Renal pelvis (tissue), 4 donors: ENCODE measurements around the gene STAG3. TPM values are rescaled to one million over a fixed set of nuclear protein-coding genes. Genes with fewer than 3 reads are reported as not detected.
A peak's percentile ranks its signal among the peaks of the same experiment; 100 is the strongest.
"Not testable (repeated sequence)": the region's sequence is repeated elsewhere in the genome, so short reads cannot be mapped to it uniquely, and the experiment has no call there.

Experiments
- DNase-seq: peaks from one replicate; pipeline ENCODE4 v3.0.0-alpha.2; 2013
- polyA plus RNA-seq, 3 donors: library from polyadenylated mRNA; unstranded; fragments of 120-200 nt; gene quantifications; one replicate each; pipeline ENCODE4 v1.2.1, GENCODE V29; 2013; ENCODE audit not compliant: insufficient read length in 3 of 3

Gene STAG3
- polyA plus RNA-seq, 3 donors: 10.2 to 33.4 (median 30.1) TPM

DNA sequence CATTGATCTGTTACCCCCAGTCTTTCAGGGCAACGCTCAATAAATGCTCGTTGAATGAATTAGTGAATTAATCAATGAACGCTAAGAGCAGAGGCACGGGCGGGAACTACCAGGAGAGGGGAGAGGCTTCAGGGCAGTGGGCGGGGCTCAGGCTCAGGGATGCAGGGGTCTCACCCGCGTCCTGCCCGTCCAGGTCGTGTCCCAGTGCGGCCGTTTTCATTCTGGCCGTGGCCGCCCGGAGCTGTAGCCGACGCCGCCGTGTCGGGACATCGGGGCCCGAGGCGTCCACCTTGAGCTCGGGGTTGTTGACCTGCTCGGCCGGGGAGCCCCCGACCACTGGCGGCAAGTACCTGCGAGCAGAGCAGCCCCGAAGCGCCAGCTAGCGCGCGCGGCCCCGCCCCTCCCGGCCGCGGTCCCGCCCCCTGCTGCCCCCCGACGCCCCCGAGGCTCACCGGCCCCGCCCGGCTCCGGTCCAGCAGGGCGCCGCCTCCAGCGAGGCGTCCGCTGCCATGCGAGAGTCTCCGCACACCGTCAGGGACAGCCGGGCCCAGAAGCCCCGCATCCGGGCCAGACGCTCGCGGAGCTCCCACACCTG is 6.5 kb upstream of the STAG3 start:
- no peak for DNase-seq

DNA sequence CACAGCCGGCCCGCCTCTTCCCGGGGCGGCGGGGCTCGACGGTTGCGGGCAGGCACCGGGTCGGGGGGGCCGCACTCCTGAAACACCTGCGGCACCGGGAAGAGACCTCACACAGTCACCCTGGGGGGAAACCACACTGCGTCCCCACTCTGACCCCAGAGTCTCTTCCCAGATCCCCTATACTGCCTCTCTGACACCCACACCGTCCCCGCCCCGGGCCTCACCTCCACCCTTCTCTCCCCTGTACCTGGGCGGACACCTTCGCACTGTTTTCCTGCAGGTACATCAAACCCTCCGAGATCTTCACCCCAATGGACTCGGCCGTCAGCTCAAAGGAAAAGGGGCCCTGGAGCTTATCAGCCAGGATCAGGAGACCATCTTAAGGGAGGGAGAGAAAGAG is 5.9 kb upstream of the STAG3 start:
- no peak for DNase-seq

DNA sequence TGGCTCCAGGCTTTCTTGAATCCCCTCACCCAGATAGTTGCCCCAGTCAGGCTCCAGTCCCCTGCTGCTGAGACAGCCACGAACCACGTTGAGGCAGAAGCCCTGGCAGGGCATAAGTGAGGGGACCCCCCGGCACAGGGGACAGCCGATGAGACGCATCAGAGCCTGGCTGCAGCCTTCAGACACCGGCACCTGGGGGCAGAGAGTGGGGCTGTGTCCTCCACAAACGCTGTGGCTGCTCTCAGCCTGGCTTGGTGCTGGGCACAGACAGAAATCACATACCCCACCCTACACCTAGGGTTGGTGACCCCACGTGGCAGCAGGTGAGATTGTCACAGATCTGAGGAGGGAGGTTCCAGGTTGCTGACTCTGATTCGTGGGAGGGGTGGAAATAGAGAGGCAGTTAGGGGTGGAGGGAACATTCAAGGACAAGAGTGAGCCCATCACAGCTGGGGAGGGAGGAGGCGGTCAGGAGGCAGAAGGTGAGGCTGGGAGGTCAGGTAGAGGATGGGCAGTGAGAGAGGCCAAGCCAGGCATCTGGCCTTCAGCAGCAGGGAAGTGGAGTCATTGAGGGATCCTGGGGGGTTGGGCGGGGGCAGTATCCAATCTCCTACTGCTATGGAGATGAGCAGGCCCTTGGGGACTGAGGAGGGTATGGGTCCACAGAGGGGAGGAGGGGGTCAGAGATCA is 3.8 kb upstream of the STAG3 start:
- no peak for DNase-seq

DNA sequence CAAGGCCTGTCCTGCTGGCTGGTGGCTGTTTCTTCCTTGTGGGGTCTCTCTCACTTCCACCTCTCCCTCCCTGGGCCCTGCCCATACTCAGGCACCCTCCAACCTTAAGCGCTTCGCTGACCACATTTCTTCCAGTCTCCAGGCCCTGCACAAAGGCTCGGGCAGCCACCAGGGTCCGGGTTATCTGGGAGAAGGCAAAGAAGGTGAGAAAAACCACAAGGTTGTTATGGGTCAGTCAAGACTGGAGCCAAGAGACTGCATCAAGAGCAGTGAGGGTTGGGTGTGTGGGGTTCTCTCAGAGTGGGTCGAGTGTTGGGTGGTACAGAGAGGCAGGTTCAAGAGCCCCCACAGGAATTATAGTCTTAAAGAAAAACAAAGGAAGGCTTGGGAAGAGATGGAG is 3.1 kb upstream of the STAG3 start:
- no peak for DNase-seq

DNA sequence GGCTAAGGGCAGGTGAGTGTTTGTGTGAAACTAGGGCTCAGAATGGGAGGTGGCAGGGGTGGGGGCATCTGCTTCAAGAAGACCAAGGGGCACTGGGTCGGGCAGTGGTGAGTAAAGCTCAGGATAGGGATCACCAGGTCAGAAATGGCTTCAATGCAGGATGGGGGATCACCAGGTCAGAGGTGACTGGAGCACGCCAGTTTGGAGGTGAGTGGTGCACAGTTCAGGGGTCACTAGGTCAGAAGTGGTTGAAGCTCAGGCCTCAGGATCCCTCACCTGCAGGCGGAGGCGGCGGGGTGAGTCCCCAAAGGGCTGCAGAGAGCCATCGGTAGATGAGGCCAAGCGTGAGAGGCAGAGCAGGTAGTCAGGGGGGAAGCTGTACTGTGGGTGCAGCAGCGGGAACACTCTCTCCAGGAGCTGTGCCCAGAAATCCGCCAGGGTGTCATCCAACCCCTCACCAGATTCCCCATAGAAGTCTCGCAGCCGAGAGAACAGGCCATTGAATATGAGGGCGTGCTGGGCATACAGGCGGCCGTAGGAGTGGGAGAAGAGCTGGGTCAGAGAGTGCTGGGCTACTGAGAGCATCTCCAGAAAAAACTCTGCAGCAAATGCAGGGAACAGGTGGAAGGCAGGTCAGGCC is 2.3 kb upstream of the STAG3 start:
- DNase-seq: no peak

DNA sequence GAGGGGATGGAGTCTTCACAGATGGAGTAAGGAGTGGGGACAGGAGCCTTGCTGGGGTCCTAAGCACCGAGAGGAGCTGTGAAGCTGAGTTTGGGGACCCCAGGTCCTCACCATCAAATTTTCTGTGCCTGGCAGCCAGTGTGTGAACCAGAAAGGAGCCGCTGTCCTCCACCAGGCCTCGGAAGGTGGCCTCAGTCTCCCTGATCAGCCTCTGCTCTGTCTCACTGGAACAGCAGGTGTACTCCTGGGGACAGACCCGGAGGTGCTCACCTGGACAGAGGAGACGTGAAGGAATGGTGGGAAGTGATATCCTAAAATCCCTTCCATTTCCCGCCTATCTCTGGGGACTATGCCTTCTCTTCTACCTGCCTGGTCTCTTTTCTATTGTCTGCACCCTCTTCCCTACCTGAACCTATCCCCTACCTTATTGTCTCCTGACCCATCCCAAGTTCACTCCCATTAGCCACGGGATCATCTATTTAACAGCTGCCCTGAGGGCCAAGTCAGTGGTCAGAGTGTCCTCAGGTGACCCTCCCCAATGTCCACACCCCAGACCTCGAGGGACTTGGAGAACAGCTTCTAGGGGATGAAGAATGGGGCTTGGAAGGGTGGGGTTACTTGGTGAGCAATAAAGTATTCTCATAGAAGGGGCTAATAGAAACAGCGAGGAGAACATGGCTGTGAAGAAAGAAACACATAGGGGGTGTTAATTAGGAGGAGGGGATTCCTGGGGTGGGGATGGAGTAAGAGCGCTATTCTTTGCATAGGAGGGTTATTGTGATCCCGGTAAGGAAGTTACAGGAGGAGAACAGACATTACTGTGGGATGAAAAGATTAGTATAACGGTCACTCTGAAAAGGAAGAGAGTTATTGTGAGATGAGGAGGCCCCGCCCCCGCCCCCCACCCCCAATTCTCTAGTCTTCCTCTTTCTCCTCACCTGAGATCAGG is 1.3 kb upstream of the STAG3 start:
- DNase-seq: no peak

DNA sequence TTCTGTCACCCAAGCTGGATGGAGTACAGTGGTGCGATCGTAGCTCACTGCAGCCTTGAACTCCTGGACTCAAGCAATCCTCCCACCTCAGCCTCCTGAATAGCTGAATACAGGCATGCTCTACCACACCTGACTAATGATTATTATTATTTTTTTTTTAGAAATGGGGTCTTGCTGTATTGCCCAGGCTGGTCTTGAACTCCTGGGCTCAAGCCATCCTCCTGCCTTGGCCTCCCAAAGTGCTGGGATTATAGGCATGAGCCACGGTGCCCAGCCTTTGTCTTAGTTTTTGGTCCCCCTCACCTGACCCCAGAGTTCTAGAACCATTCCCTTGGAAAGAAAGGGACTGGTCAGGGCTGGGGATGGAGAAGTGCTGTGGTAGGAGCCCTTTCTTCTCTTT is 2.4 kb downstream of the STAG3 start:
- DNase-seq: not testable (repeated sequence)

DNA sequence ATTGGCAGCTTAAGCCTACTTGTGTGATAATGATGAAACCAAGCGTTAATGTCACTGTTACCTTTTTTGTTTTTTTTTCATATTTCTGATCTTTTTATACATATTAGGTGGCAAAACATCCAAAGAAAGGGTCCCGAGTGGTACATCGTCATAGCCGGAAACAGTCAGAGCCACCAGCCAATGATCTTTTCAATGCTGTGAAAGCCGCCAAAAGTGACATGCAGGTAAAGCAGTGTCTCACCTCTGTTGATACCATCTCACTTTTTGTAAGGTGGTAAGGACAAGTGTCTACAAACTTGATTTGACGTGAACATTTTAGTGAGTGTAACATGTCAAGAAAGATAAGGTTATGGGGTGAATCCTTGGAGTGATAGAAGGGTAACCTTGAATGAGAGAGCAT is 4.9 kb downstream of the STAG3 start:
- DNase-seq: not testable (repeated sequence)

DNA sequence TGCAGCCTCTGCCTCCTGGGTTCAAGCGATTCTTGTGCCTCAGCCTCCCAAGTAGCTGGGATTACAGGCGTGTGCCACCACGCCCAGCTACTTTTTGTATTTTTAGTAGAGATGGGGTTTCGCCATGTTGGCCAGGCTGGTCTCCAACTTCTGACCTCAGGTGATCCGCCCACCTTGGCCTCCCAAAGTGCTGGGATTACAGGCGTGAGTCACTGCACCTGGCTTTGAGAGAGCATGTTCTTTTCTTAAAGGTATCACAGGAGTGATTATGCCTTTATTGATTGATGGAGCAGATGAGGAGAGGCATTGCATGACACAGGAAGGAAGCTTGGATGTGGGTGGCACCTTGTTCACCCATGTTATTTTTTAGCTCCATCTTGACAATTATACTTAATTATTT is 5.4 kb downstream of the STAG3 start:
- not testable (repeated sequence) for DNase-seq

DNA sequence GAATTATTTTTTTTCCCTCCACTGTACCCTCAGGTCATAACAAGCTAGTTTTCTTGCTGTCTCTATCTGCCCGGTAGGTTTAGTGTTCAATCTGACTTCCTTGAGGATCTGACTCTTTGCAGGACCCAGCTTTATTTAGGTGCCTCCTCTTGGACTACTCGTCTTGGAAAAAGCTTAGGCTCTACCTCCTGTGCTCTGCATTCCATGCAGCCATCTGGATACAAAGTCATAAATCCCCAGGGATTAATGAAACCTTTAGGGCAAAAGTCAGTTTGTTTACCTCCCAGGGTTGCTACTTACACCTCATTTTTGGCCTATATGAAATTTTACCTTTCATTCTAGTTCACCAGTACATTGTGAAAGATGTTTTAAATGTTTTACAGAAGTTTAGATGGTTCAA is 8.0 kb downstream of the STAG3 start:
- no peak for DNase-seq

DNA sequence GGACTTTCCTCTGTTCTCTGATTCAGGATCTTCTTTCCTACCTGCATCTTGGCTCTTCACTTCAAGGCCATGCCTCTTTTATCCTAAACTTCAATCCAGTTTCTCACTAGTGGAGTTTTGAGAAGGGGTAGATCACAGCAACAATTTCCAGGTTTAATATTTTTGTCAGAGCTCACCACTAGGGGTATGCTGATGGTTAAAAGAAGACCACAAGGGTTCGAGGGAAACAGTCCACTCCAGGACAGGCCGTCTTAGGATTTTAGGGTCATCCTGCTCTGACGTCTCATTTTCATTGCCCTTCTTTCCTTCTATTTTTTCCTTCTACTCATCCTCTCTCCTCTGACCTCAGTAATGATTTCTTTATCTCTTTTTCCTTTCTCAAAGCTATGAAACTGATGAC is 11.3 kb downstream of the STAG3 start:
- no peak for DNase-seq

DNA sequence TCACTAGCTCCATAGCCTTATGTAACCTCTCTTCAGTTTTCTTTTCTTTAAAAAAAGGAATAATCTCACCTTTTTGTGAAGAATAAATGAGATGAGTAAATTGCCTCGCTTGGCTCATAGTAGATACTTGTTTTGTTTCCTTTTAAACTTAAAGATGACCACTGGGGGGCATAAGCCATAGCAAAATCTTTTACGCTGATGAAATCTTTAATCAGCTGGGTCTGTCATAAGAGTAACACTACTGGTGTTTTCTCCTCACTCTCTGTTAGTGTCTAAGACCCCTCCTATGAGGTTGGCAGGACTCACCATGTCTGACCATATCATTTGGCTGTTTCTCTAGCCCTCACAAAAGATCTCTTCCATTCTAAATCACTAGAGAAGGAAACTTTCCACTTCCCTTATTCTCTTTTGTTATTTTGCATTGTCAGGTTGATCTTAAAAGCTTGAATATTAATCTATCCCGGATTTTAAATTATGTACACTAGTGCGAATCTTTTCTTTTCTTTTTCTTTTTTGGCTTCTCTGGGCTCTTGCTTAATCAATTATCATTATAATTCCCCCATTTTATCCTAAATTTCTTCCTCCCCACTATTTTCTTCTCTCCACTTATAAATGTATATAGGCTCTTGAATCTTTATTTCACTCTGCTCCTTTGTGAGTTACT is 12.5 kb downstream of the STAG3 start:
- no peak for DNase-seq

DNA sequence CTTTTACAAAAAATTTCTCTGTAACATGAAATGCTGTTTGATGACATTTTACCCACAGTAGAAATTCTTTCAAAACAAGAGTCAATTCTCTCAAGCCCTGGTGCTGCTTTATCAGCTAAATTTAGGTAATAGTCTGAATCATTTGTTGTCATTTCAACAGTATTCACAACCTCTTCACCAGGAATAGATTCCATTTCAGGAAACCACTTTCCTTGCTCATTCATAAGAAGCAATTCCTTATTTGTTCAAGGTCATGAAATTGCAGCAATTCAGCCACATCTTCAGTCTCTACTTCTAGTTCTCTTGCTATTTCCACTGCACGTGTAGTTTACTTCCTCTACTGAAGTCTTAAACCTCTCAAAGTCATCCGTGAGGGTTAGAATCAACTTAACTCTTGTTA is 14.1 kb downstream of the STAG3 start:
- no peak for DNase-seq

DNA sequence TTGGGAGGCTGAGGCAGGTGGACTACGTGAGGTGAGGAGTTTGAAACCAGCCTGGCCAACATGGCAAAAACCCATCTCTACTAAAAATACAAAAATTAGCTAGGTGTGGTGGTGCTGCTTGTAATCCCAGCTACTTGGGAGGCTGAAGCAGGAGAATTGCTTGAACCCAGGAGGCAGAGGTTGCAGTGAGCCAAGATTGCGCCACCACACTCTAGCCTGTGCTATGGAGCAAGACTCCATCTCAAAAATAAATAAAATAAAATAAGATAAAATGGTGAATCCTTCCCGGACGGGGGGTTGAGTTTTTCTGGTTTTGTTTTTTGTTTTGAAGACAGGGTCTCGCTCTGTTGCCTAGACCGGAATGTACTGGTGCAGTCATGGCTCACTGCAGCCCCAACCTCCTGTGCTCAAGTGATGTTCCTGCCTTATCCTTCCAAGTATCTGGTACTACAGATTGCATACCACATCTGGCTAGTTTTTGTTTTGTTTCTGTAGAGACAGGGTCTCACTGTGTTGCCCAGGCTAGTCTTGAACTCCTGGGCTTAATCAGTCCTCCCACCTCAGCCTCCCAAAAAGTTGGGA is 14.7 kb downstream of the STAG3 start:
- not testable (repeated sequence) for DNase-seq

DNA sequence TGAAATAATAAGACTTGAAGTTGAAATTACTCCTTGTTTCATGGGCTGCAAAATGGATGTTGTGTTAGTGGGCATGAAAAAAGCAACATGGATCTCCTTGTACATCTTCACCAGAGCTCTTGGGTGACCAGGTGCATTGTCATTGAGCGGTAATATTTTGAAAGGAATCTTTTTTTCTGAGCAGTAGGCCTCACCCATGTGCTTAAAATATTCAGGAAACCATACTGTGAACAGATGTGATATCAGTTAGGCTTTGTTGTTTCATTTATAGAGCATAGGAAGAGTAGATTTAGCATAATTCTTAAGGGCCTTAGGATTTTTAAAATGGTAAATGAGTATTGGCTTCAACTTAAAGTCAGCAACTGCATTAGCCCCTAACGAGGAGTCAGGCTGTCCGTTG is 15.3 kb downstream of the STAG3 start:
- no peak for DNase-seq

DNA sequence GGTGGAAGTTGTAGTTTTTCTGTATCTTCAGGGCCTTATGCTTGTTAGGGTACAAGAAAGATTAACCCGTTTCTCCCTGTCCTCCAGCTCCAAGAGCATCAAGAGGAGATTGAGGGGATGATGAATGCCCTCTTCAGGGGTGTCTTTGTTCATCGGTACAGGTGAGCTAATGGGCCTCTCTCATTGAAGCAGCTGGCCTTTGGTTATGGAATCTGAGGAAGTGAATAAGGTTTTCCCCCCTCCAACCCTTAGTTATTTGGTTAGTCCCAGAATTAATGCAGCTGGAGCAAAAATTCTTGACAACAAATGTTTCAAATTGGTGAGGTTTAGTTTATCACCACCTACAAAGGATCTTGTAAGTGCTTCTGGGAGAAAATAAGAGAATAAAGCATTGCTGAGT is 17.5 kb downstream of the STAG3 start:
- DNase-seq: no peak

DNA sequence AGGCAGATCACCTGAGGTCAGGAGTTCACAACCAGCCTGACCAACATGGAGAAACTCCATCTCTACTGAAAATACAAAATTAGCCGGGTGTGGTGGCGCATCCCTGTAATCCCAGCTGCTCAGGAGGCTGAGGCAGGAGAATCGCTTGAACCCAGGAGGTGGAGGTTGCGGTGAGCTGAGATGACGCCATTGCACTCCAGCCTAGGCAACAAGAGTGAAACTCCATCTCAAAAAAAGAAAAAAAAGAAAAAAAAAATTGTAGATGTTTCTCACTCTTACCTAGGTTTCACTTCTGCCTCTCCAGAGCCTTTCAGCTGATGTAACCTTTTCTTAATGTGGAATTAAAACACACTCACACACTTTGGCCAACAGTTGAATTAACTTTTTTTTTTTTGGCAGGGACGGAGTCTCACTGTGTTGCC is 18.2 kb downstream of the STAG3 start:
- not testable (repeated sequence) for DNase-seq

DNA sequence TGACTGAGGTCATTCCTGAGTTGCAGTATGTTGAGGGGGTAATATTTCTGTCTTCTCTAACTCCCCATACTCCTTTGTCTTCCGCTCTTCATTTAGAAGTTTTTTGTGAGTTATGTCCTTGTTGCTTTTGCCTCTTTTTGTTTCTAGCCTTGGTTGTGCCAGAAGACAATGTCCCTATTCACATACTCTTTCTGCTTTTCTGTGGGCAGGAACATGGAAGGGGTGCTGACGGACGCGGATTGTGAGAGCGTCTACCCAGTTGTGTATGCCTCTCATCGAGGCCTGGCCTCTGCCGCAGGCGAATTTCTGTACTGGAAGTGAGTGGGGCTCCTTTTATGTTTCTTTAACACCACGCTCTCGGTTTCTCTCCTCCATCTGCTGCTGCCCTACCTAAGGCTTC is 20.5 kb downstream of the STAG3 start:
- DNase-seq: no peak

DNA sequence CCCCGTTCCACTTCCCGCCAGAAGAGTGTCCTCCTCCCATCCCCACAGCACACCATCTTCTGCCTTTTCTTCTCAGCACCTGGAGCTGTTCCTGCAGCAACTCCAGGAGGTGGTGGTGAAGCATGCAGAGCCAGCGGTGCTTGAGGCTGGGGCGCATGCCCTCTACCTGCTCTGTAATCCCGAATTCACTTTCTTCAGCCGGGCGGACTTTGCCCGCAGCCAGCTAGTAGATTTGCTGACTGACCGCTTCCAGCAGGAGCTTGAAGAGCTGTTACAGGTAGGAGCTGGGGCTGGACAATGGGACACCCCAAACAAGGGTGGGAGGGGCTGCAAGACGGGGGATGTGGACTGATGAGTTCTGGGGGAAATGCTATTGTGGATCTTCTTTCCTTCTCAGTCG is 23.0 kb downstream of the STAG3 start:
- DNase-seq: no peak

DNA sequence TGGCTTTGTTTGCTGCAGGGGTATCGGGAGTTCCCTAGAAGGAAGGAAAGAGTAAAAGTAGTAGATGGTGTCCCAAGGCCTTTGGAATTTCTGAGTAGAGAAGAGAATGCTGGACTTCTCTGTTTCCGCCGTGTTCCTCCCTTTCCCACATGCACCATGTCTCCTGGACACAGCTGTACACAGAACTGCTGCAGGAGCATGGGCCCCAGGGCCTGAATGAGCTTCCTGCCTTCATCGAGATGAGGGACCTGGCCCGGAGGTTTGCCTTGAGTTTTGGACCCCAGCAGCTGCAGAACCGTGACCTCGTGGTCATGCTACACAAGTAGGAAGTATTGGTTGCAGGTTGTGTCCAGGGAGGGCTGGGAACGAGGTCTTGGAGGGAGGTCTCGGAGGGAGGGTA is 26.7 kb downstream of the STAG3 start:
- DNase-seq: no peak

DNA sequence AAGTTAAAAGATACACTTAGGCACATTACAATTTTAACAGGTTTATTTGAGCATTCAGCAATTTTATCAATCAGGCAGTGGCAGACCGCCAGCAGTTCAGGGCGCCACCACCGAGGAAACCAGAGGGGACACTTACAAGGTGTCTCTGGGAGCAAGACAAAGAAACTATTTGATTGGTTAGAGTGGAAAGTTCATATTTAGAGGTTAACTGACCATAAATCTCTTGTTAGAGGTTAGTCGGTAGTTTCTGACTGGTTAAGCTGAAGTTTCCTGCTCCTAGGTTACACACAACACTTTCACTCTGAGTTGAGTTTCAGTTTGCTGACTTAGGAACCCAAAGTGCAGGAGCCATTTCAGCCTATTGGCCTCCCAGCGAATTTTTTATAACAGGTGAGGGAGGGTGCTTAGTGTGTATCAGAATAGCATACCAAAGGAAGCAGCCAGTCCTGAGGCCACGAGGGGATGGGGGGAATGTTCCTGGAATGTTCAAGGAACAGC is 31.2 kb downstream of the STAG3 start:
- DNase-seq: peak; percentile 74
